Measurements from ENCODE around the gene RAP2A.

GRCh38 chr13:97499181-97499580 lies 65.2 kb downstream of the RAP2A start:
- TF ChIP-seq CTCF (IDR thresholded peaks at IDR 0.05) (no peak), POLR2A (IDR thresholded peaks at IDR 0.05) (no peak), POLR2AphosphoS5 (IDR thresholded peaks at IDR 0.05; ENCODE audit: insufficient read depth in 1 of 2, low read depth in 1 of 2) (no peak)
